GM19239 (cell line): ENCODE measurements around the gene SYT15B.
"Not testable (repeated sequence)": the region's sequence is repeated elsewhere in the genome, so short reads cannot be mapped to it uniquely, and the experiment has no call there.

Experiments used
- DNase-seq: peaks from one replicate; pipeline ENCODE4 v3.0.0; 2011; ENCODE audit warnings: low spot score; ENCODE audit not compliant: insufficient read length
- FAIRE-seq: peaks from 2 replicates; lab custom pipeline; 2011; peaks lifted over from hg19 to GRCh38; lab: Jason Lieb, UNC

The SYT15B gene

GRCh38 chr10:47763554-47764175 lies at the start of gene SYT15B:
SYT15B (minus strand) TSS chr10:47763592; CDS start chr10:47762640, 952 bp downstream.
- FAIRE-seq, DNase-seq: not testable (repeated sequence)

- not testable (repeated sequence) for DNase-seq, FAIRE-seq
These were observed 16.2 kb upstream of the SYT15B start for GRCh38 chr10:47779590-47779989.

- DNase-seq, FAIRE-seq: not testable (repeated sequence)
These were observed 12.2 kb upstream of the SYT15B start for GRCh38 chr10:47775361-47776231.

GRCh38 chr10:47770745-47771144 lies 7.4 kb upstream of the SYT15B start:
- not testable (repeated sequence) for DNase-seq, FAIRE-seq

- not testable (repeated sequence) for DNase-seq, FAIRE-seq
These were observed 5.3 kb upstream of the SYT15B start for GRCh38 chr10:47768578-47769115.

GRCh38 chr10:47768085-47768484 lies 4.7 kb upstream of the SYT15B start:
- not testable (repeated sequence) for FAIRE-seq, DNase-seq

GRCh38 chr10:47767236-47767635 lies 3.8 kb upstream of the SYT15B start:
- not testable (repeated sequence) for FAIRE-seq, DNase-seq

GRCh38 chr10:47765232-47765631 lies 1.8 kb upstream of the SYT15B start:
- not testable (repeated sequence) for FAIRE-seq, DNase-seq

- not testable (repeated sequence) for DNase-seq, FAIRE-seq
These were observed 478 bp downstream of the SYT15B start for GRCh38 chr10:47762674-47763553.

- FAIRE-seq, DNase-seq: not testable (repeated sequence)
These were observed 4.5 kb downstream of the SYT15B start for GRCh38 chr10:47758855-47759254.

GRCh38 chr10:47756169-47756568 lies 7.2 kb downstream of the SYT15B start:
- DNase-seq, FAIRE-seq: not testable (repeated sequence)

GRCh38 chr10:47753871-47754270 lies 9.5 kb downstream of the SYT15B start:
- not testable (repeated sequence) for FAIRE-seq, DNase-seq

- not testable (repeated sequence) for FAIRE-seq, DNase-seq
These were observed 10.2 kb downstream of the SYT15B start for GRCh38 chr10:47753176-47753575.

GRCh38 chr10:47751821-47752220 lies 11.6 kb downstream of the SYT15B start:
- not testable (repeated sequence) for DNase-seq, FAIRE-seq

GRCh38 chr10:47750360-47750759 lies 13.0 kb downstream of the SYT15B start:
- DNase-seq, FAIRE-seq: not testable (repeated sequence)

GRCh38 chr10:47746780-47747376 lies 16.5 kb downstream of the SYT15B start:
- FAIRE-seq, DNase-seq: not testable (repeated sequence)

- not testable (repeated sequence) for FAIRE-seq, DNase-seq
These were observed 18.5 kb downstream of the SYT15B start for GRCh38 chr10:47744881-47745280.

- DNase-seq, FAIRE-seq: not testable (repeated sequence)
These were observed 19.5 kb downstream of the SYT15B start for GRCh38 chr10:47743611-47744550.
